ENCODE results near the gene NTF3.

Gene NTF3

GRCh38 chr12:5494343-5494742 is 62.4 kb downstream of the NTF3 start:
- no peak for TF ChIP-seq CTCF (IDR thresholded peaks at IDR 0.05; ENCODE audit: borderline replicate concordance, insufficient read depth, low read depth, low read length)
- no peak overlapping the region for H3K4me3 ChIP-seq (ENCODE audit: low read depth, low read length)

- no peak for TF ChIP-seq CTCF (IDR thresholded peaks at IDR 0.05; ENCODE audit: borderline replicate concordance, insufficient read depth, low read depth, low read length)
- no peak overlapping the region for H3K4me3 ChIP-seq (ENCODE audit: low read depth, low read length)
Observed at GRCh38 chr12:5497329-5498053, 65.6 kb downstream of the NTF3 start.

- no peak overlapping the region for H3K4me3 ChIP-seq (ENCODE audit: low read depth, low read length)
- TF ChIP-seq CTCF (IDR thresholded peaks at IDR 0.05; ENCODE audit: borderline replicate concordance, insufficient read depth, low read depth, low read length): no peak
Observed at GRCh38 chr12:5498076-5498475, 66.2 kb downstream of the NTF3 start.

GRCh38 chr12:5498806-5499205 is 66.9 kb downstream of the NTF3 start:
- TF ChIP-seq CTCF (IDR thresholded peaks at IDR 0.05; ENCODE audit: borderline replicate concordance, insufficient read depth, low read depth, low read length): no peak

GRCh38 chr12:5499566-5500330 is 67.8 kb downstream of the NTF3 start:
- no peak for TF ChIP-seq CTCF (IDR thresholded peaks at IDR 0.05; ENCODE audit: borderline replicate concordance, insufficient read depth, low read depth, low read length)
- H3K4me3 ChIP-seq (ENCODE audit: low read depth, low read length): no peak overlapping the region

More at GRCh38 chr12:5498806-5499205, 66.9 kb downstream of the NTF3 start:
- H3K4me3 ChIP-seq (ENCODE audit: low read depth, low read length): no peak overlapping the region

GRCh38 chr12:5500331-5500659 is 68.4 kb downstream of the NTF3 start:
- no peak for TF ChIP-seq CTCF (IDR thresholded peaks at IDR 0.05; ENCODE audit: borderline replicate concordance, insufficient read depth, low read depth, low read length)
- H3K4me3 ChIP-seq (ENCODE audit: low read depth, low read length): no peak overlapping the region

- H3K4me3 ChIP-seq (ENCODE audit: low read depth, low read length): no peak overlapping the region
- no peak for TF ChIP-seq CTCF (IDR thresholded peaks at IDR 0.05; ENCODE audit: borderline replicate concordance, insufficient read depth, low read depth, low read length)
Observed at GRCh38 chr12:5503774-5504173, 71.9 kb downstream of the NTF3 start.

Measured in GM12875 (cell line).